ENCODE data around the gene TANGO2. TPM values are rescaled to one million over a fixed set of nuclear protein-coding genes. Genes with fewer than 3 reads are reported as not detected.

The TANGO2 gene
- total and polyA plus RNA-seq, 10 of the 15 experiments (the other 5 are each of a cell fraction or from before 2014, with no cell fraction given): 4.0 to 24.8 (median 20.9) TPM

GRCh38 chr22:19992921-19993355 lies 28.0 kb upstream of the TANGO2 start:
- Histone ChIP-seq H3K4me3 (no peak overlapping the region), H3K4me2 (ENCODE audit: control insufficient read depth, insufficient read depth) (no peak overlapping the region), H3K9me3 (replicated peaks; ENCODE audit: control insufficient read depth, insufficient read depth, low read length) (no peaks in the 10 kb centered on the region), H3K36me3 (ENCODE audit: control insufficient read depth in 2 of 2, insufficient read depth in 2 of 2, low read length in 1 of 2) (no peaks in the 10 kb centered on the region), H3K9ac (ENCODE audit: control insufficient read depth, insufficient read depth, low read length) (no peak overlapping the region), H4K20me1 (ENCODE audit: control insufficient read depth, insufficient read depth) (no peaks in the 10 kb centered on the region), H3K79me2 (ENCODE audit: control insufficient read depth, insufficient read depth, low read length) (no peaks in the 10 kb centered on the region), H2AFZ (ENCODE audit: control insufficient read depth, low read depth, low read length) (no peak overlapping the region), H3K27me3 (replicated peaks in 1 of 2; ENCODE audit: control insufficient read depth in 2 of 2, insufficient read depth in 2 of 2, low read length in 1 of 2) (no peaks in the 10 kb centered on the region; a peak in 3 of 4 replicates), H3K4me1 (ENCODE audit: control insufficient read depth, insufficient read depth, low read length) (no peaks in the 10 kb centered on the region), H3K27ac (ENCODE audit: control insufficient read depth, insufficient read depth) (no peak overlapping the region)
- in situ Hi-C loops (cut with MboI) (no loop called here), intact Hi-C loops (cut with micrococcal nuclease; ENCODE audit: unreplicated experiment) (no loop called here)
- WGBS (ENCODE audit: insufficient coverage, insufficient replicate concordance, low lambda C conversion rate, missing lambda C conversion rate): 20% methylated on average over 6 of the region's 6 CpGs
- no TSS peak for BruUV-seq (replicated peaks)
- SMC1A ChIA-PET (ENCODE audit: uncharacterized antibody, unreplicated experiment): no interaction called here
- FAIRE-seq (no peak), DNase-seq (ENCODE audit: low read depth, low spot score) (no peak), ATAC-seq (no peak)
- RAD21 ChIA-PET (ENCODE audit: unreplicated experiment): no interaction called here
- CTCF ChIA-PET: no interaction called here
- POLR2A ChIA-PET: no interaction called here
- TF ChIP-seq SPI1 (IDR thresholded peaks at IDR 0.05; ENCODE audit: borderline replicate concordance, insufficient read depth, low read depth, low read length) (no peak), TAF1 (IDR thresholded peaks at IDR 0.05; ENCODE audit: borderline replicate concordance, low read depth, low read length) (no peak), IKZF1 (conservative IDR thresholded peaks at IDR 0.05) (no peak), PAX8 (IDR thresholded peaks at IDR 0.05) (no peak), TBL1XR1 (IDR thresholded peaks at IDR 0.05; ENCODE audit: low read depth, low read length) (no peak), ZNF207 (IDR thresholded peaks at IDR 0.05; ENCODE audit: borderline replicate concordance) (no peak), NR2C1 (IDR thresholded peaks at IDR 0.05) (no peak), BHLHE40 (IDR thresholded peaks at IDR 0.05; ENCODE audit: borderline replicate concordance in 1 of 2, low read depth in 2 of 2, low read length in 1 of 2) (no peak), ZNF274 (IDR thresholded peaks at IDR 0.05; ENCODE audit: insufficient read depth, insufficient read length) (no peak), HSF1 (IDR thresholded peaks at IDR 0.05; ENCODE audit: low read depth, low read length) (no peak), SMAD5 (IDR thresholded peaks at IDR 0.05; ENCODE audit: low read depth) (no peak)
- TF ChIP-seq, protein P1, sequence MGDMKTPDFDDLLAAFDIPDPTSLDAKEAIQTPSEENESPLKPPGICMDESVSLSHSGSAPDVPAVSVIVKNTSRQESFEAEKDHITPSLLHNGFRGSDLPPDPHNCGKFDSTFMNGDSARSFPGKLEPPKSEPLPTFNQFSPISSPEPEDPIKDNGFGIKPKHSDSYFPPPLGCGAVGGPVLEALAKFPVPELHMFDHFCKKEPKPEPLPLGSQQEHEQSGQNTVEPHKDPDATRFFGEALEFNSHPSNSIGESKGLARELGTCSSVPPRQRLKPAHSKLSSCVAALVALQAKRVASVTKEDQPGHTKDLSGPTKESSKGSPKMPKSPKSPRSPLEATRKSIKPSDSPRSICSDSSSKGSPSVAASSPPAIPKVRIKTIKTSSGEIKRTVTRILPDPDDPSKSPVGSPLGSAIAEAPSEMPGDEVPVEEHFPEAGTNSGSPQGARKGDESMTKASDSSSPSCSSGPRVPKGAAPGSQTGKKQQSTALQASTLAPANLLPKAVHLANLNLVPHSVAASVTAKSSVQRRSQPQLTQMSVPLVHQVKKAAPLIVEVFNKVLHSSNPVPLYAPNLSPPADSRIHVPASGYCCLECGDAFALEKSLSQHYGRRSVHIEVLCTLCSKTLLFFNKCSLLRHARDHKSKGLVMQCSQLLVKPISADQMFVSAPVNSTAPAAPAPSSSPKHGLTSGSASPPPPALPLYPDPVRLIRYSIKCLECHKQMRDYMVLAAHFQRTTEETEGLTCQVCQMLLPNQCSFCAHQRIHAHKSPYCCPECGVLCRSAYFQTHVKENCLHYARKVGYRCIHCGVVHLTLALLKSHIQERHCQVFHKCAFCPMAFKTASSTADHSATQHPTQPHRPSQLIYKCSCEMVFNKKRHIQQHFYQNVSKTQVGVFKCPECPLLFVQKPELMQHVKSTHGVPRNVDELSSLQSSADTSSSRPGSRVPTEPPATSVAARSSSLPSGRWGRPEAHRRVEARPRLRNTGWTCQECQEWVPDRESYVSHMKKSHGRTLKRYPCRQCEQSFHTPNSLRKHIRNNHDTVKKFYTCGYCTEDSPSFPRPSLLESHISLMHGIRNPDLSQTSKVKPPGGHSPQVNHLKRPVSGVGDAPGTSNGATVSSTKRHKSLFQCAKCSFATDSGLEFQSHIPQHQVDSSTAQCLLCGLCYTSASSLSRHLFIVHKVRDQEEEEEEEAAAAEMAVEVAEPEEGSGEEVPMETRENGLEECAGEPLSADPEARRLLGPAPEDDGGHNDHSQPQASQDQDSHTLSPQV (IDR thresholded peaks at IDR 0.05): no peak
- TF ChIP-seq, protein P2, sequence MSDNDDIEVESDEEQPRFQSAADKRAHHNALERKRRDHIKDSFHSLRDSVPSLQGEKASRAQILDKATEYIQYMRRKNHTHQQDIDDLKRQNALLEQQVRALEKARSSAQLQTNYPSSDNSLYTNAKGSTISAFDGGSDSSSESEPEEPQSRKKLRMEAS (IDR thresholded peaks at IDR 0.05; ENCODE audit: low read depth, low read length): no peak
- TF ChIP-seq, protein P3, sequence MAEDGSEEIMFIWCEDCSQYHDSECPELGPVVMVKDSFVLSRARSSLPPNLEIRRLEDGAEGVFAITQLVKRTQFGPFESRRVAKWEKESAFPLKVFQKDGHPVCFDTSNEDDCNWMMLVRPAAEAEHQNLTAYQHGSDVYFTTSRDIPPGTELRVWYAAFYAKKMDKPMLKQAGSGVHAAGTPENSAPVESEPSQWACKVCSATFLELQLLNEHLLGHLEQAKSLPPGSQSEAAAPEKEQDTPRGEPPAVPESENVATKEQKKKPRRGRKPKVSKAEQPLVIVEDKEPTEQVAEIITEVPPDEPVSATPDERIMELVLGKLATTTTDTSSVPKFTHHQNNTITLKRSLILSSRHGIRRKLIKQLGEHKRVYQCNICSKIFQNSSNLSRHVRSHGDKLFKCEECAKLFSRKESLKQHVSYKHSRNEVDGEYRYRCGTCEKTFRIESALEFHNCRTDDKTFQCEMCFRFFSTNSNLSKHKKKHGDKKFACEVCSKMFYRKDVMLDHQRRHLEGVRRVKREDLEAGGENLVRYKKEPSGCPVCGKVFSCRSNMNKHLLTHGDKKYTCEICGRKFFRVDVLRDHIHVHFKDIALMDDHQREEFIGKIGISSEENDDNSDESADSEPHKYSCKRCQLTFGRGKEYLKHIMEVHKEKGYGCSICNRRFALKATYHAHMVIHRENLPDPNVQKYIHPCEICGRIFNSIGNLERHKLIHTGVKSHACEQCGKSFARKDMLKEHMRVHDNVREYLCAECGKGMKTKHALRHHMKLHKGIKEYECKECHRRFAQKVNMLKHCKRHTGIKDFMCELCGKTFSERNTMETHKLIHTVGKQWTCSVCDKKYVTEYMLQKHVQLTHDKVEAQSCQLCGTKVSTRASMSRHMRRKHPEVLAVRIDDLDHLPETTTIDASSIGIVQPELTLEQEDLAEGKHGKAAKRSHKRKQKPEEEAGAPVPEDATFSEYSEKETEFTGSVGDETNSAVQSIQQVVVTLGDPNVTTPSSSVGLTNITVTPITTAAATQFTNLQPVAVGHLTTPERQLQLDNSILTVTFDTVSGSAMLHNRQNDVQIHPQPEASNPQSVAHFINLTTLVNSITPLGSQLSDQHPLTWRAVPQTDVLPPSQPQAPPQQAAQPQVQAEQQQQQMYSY (CRISPR knock-in tag; IDR thresholded peaks at IDR 0.05): no peak
- TF ChIP-seq, protein P4, sequence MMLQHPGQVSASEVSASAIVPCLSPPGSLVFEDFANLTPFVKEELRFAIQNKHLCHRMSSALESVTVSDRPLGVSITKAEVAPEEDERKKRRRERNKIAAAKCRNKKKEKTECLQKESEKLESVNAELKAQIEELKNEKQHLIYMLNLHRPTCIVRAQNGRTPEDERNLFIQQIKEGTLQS (IDR thresholded peaks at IDR 0.05; ENCODE audit: borderline replicate concordance, extremely low read depth, low read depth, low read length): no peak
